DOHH2 (cell line): Measurements from ENCODE around the gene PQBP1.

Source experiments
- CTCF ChIP-seq: fragments of 200-600 bp; sonication (generic); IDR thresholded peaks from one replicate; pipeline ENCODE4 v1.5.1; 2014; ENCODE audit warnings: antibody characterized with exemption, mild to moderate bottlenecking, low read depth, low read length; ENCODE audit not compliant: poor library complexity, severe bottlenecking
- EZH2phosphoT487 ChIP-seq: fragments of 200-600 bp; sonication (generic); IDR thresholded peaks from 2 replicates; pipeline ENCODE4 v1.6.1; 2017; ENCODE audit warnings: borderline replicate concordance, mild to moderate bottlenecking, antibody characterized with exemption, low read length, moderate library complexity, mixed read lengths

- TF ChIP-seq CTCF = no peak
- no peak for TF ChIP-seq EZH2phosphoT487
These were observed 42.8 kb downstream of the PQBP1 start for GRCh38 chrX:48940404-48940955.
